SHP77 (cell line): Measurements from ENCODE around the gene TMEM61.
"Not testable (repeated sequence)": the region's sequence is repeated elsewhere in the genome, so short reads cannot be mapped to it uniquely, and the experiment has no call there.

Experiments
- DNase-seq, 2 experiments: peaks; one replicate each; lab custom pipeline; 2025; lab: John Stamatoyannopoulos, UW

Gene TMEM61

GRCh38 chr1:54980528-54981241 lies at the start of gene TMEM61:
Gene TMEM61 (plus strand): TSS chr1:54980628. CDS start chr1:54981066, 438 bp downstream.
- no peak for DNase-seq

GRCh38 chr1:54931275-54931840 lies 49.1 kb upstream of the TMEM61 start:
- DNase-seq, result no peak

GRCh38 chr1:54934081-54934480 lies 46.3 kb upstream of the TMEM61 start:
- DNase-seq, result not testable (repeated sequence)

DNA sequence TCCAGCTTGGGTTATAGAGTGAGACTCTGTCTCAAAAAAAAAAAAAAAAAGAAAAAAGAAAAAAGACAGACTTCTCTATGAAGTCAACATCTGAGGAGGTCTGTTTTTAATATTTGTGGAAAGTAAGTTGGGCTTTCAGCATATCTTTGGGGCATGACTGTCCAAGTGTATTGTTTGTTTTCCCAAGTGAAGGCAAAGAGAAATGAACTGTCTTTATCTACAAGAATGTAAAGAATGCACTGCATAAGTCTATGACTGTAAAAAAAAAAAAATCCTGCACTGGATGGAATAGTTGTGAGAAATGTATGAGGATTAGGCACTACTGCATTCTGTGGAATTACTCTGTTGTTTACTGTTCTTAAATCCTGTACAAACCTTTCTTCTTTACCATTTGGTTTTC lies 45.6 kb upstream of the TMEM61 start:
- no peak for DNase-seq

DNA sequence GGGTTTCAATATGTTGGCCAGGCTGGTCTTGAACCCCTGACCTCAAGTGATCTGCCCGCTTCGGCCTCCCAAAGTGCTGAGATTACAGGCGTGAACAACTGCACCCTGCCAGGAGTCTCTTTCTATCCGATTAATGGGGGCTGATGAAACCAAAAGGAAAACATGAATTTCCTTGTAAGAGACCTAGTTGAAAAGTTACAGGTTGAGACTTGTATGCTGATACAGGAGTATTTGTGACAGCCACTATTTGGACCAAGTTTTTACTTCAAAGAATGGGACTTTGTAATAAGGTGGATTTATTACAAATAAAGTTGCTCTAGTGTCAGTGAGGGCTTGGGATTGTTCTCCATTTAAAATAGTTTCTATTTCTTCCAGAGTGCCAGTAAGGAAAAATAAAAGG lies 43.6 kb upstream of the TMEM61 start:
- no peak for DNase-seq

DNA sequence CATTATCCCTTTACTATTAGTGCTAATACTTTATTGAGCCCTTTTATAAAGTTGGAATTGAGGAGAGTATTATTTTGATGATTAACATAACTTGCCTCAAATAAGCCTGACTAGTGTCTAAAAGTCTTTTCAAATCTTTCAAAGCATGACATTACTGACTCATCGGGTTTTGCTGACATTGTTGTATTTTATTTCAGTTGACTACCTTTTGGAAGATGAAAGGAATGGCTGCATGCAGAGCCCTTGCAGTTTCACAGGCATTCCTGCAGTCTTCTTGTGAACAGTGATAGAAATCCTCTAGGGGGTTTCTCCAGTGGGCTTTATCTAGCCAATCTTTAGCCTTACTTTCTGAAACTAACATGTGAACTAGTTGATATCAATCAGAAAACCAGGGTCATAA lies 43.0 kb upstream of the TMEM61 start:
- DNase-seq, result no peak

DNA sequence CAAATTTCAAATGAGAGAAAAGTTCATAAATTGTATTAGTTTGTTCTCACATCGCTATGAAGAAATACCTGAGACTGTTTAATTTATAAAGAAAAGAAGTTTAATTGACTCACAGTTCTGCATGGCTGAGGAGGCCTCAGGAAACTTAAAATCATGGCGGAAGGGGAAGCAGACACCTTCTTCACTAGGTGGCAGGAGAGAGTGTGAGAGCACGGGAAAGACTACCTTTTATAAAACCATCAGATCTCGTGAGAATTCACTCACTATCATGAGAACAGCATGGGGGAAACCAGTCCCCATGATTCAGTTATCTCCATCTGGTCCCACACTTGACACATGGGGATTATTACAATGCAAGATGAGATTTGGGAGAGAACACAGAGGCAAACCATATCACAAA lies 41.5 kb upstream of the TMEM61 start:
- not testable (repeated sequence) for DNase-seq

DNA sequence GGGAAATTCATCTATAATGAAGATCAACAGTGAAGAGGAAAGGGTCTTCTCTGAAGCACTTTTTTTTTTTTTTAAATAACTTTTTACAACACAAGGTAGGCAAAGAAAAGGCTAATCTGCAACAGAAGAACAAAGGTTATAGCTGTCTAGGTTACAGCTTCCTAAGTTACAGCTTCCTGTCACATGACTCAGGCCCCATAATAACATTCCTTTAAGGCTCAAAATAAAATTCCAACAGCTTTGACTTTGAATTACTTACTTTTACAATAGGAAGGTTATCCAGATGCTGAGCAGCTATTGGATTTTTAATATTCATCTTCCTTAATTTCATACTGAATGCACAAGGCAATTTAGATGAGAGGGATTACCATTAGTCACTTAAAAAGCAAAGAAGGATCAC lies 40.4 kb upstream of the TMEM61 start:
- no peak for DNase-seq

- no peak for DNase-seq
These were observed 37.5 kb upstream of the TMEM61 start for GRCh38 chr1:54942976-54943375.

DNA sequence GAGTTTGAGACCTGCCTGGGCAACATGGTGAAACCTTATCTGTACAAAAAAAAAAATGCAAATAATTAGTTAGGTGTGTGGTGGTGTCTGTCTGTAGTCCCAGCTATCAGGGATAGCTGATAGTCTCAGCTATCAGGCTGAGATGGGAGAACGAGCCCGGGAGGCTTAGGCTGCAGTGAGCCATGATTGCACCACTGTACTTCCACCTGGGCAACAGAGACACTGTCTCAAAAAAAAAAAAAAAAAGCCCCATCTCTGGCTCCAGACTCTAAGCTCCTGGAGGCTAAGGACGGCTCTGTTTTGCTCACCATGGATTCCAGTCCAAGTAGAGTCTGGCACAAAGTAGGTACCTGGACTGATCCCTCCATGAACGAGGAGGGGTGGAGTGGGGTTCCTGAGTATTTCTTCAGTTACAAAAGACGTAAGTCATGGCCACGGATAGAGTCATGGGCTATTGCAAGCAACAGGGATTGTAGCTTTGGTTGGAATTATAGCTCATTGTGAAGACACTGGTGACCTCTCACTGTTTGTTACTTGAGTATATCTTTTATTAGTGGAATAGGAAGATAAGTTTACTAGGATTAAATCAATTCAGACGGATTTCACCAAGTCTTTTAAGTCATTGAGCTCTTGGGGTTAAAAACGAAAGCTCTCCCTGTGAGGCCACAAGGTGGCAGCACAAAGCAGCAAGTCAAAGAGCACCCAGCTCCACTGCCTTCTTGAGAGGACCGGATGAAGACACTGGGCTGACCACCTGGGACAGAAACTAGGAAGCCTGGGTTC lies 35.6 kb upstream of the TMEM61 start:
- DNase-seq, result peak; percentile 80 to 90

GRCh38 chr1:54945393-54945936 lies 35.0 kb upstream of the TMEM61 start:
- DNase-seq, result no peak

DNA sequence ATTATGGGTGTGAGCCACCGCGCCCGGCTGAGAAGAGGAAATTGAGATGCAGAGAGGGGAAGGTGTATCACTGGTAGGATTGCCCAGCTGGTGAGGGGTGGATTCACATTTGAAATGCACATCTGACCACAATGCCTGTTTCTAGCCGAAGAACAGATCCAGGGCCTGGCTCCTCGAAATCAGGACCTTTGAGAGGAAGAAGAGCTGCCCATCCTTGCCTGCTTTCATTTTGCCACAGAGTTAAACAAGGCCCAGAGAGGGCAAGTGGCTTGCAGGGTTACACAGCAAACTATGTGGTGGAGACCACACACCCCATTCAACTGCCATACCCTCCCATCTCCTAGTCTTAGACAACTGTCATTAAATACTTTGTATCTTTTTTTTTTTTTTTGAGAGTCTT lies 32.9 kb upstream of the TMEM61 start:
- DNase-seq, result no peak

- DNase-seq, result no peak
These were observed 31.4 kb upstream of the TMEM61 start for GRCh38 chr1:54949053-54949452.

- no peak for DNase-seq
These were observed 30.4 kb upstream of the TMEM61 start for GRCh38 chr1:54950006-54950368.

GRCh38 chr1:54950369-54951163 lies 29.9 kb upstream of the TMEM61 start:
- DNase-seq, result peak; percentile 66 to 81

- no peak for DNase-seq
These were observed 28.6 kb upstream of the TMEM61 start for GRCh38 chr1:54951810-54952226.

- no peak for DNase-seq
These were observed 27.3 kb upstream of the TMEM61 start for GRCh38 chr1:54952950-54953718.

DNA sequence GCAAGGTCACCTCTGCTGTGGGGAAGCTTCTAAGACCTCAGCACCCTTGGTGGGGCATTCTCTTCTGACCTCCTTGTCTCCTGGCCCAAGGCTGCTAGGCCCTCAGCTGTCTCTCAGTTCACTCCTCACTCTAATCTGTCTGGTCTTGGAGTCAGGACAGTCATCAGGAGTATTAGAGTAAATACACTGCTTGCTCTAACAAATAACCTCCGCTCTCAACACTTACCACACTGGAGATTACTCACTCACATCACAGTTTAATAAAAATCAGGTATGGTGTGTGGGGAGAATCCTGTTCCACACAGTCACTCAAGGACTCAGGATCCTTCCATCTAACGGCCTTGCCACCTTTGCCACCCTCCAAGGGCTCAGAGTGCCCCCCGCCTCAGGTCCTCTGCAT lies 26.6 kb upstream of the TMEM61 start:
- DNase-seq, result no peak

- DNase-seq, result no peak
These were observed 25.1 kb upstream of the TMEM61 start for GRCh38 chr1:54955359-54955758.

GRCh38 chr1:54956726-54957125 lies 23.7 kb upstream of the TMEM61 start:
- DNase-seq, result no peak

GRCh38 chr1:54959241-54959640 lies 21.2 kb upstream of the TMEM61 start:
- DNase-seq, result no peak
